ENCODE results near the gene SORCS2.

The SORCS2 gene

DNA sequence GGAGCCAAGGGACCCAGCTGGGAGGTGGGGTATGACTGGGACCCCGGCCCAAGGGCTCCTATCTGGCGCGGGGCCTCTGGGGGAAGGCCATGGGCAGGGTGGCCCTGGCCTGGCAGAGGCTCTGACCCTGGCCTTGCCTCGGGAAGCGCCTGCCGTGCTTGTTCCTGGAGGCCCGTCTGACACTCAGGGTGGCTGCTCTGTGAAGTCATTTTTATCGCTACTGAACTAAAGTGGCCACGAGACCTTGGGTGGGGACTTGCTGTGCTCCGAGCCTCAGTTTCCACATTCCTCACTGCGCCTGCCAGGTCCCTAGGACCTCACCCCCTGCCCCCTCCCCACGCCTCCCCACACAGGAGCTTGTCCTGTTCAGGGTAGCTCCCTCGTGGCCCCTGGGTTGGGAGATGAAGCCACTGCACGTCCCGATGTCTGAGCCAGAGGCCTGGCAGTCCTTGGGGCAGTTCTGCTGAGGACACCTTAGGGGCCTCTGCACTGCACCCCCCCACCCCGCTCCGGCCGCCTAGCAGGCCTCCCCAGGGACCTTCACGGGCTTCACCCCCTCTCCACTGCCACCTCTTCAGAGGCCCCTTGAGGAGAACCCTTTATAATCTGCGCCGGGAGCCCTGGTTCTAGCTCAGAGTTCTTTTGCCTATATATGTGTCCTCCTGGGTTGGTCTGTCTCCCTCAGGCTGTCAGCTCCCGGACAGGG, 639 bp upstream of the SORCS2 start:
- no peak for TF ChIP-seq ZNF274 (IDR thresholded peaks at IDR 0.05; ENCODE audit: low read depth, low read length)
- TF ChIP-seq YY1 (IDR thresholded peaks at IDR 0.05; ENCODE audit: insufficient read depth, insufficient read length), result no peak
- TF ChIP-seq SUZ12 (IDR thresholded peaks at IDR 0.05; ENCODE audit: extremely low read depth, insufficient read depth, insufficient read length), result no peak
- peaks cover 16% of the 10 kb centered on the region for H3K4me1 ChIP-seq (ENCODE audit: insufficient read depth, insufficient read length)
- no peaks in the 10 kb centered on the region for H3K36me3 ChIP-seq (ENCODE audit: insufficient read depth, insufficient read length, low read length)
- H3K9ac ChIP-seq (ENCODE audit: insufficient read length, low read depth), result peak overlapping the region; percentile 63
- H3K27me3 ChIP-seq (ENCODE audit: insufficient read depth, insufficient read length), result peaks cover 54% of the 10 kb centered on the region
- no peaks in the 10 kb centered on the region for H3K9me3 ChIP-seq (ENCODE audit: insufficient read depth, low read length)
- H3K4me3 ChIP-seq (ENCODE audit: insufficient read length, low read depth), result peak overlapping the region; percentile 15
- no peak for DNase-seq (ENCODE audit: low read depth, low spot score)

DNA sequence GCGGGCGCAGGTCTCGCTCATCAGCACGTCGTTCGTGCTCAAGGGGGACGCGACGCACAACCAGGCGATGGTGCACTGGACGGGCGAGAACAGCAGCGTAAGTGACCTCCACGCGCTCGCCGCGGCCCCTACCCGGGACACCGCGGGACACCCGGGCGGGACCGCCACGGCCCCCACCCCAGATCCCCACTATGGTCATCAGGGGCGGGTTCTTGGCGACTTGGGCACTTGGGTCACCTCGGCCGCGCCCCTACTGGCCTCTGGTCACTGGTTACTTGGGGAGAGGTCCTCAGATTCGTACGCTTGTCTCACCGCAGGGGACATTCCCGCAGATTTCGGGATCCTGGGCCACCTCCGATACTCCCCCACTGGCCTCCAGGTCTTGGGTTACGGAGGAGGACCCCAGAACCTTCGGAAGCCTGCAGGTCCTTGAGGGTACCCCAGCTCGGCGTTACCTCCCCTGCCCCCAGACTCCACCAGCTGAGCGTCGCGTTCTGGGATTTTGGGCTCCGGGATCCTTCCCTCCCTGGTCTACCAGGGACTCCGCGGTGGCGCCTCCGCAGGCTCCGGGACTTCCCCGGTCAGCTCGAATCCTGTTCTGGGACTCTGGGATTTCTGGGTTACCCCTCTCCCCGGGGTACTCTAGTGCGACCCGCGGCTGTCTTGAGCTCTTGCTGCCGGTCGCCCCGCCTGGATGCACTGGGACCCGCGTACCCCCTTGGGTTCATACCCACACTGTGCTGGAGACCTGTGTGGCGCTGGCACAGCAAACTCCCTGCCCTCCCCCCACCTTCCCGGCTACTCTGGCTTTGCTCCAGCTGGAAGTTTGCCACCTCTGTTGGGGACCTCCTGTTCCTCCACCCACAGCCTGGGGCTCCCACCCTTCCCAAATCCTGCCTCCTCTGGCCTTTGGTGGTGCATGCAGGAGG, 956 bp downstream of the SORCS2 start:
- peaks cover 53% of the 10 kb centered on the region for H3K27me3 ChIP-seq (ENCODE audit: insufficient read depth, insufficient read length)
- H3K4me3 ChIP-seq (ENCODE audit: insufficient read length, low read depth), result peak overlapping the region; percentile 68
- TF ChIP-seq SUZ12 (IDR thresholded peaks at IDR 0.05; ENCODE audit: extremely low read depth, insufficient read depth, insufficient read length) (peak; percentile 19), ZNF274 (IDR thresholded peaks at IDR 0.05; ENCODE audit: low read depth, low read length) (no peak), YY1 (IDR thresholded peaks at IDR 0.05; ENCODE audit: insufficient read depth, insufficient read length) (no peak)
- H3K9me3 ChIP-seq (ENCODE audit: insufficient read depth, low read length), result no peaks in the 10 kb centered on the region
- no peak for DNase-seq (ENCODE audit: low read depth, low spot score)
- H3K9ac ChIP-seq (ENCODE audit: insufficient read length, low read depth), result peak overlapping the region; percentile 79
- H3K36me3 ChIP-seq (ENCODE audit: insufficient read depth, insufficient read length, low read length), result no peaks in the 10 kb centered on the region
- H3K4me1 ChIP-seq (ENCODE audit: insufficient read depth, insufficient read length), result peaks cover 25% of the 10 kb centered on the region

DNA sequence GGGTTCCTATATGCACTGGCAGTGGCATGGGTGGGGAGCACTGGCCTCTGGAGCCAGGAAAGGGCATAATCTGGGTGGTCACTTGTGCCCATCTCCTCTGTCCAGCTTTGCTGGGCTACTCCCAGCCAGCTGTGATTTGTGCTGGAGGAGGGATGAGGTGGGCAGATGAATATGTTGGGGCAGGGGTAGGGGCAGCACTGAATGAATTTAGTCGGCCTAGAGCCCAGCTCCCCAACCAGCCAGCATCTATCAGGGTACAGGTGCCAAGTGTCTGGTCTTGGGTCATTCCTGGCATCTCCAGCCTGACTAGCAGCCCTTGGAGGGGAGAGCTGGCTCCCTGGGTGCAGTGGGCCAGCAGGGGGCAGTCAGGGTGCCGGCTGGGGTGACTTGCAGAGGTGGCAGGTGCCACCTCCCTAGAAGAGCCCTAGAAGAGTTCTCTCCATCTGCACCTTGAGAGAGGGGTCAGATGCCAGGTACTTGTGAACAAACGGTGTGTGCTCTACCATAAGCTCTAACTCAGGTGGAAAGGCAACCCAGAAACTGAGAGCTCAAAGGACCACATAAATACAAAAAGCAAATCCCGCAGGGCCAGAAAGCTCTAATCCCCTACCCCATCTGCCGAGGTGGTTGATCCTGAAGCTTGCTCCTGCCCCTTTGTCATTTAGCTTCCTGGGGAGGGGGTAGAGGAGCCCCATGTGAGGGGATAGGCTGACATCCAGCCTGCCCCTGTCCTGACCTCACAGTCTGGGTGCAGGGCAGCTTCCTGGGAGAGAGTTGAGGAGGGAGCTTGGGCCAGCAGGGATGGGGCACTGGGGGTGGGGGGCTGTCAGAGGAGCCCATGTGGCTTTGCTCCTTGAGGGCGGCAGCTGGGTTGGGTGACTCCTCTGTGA, 2.2 kb downstream of the SORCS2 start:
- DNase-seq (ENCODE audit: low read depth, low spot score), result no peak
- Histone ChIP-seq H3K36me3 (ENCODE audit: insufficient read depth, insufficient read length, low read length) (no peaks in the 10 kb centered on the region), H3K9me3 (ENCODE audit: insufficient read depth, low read length) (no peaks in the 10 kb centered on the region), H3K4me1 (ENCODE audit: insufficient read depth, insufficient read length) (peaks cover 35% of the 10 kb centered on the region), H3K27me3 (ENCODE audit: insufficient read depth, insufficient read length) (peaks cover 41% of the 10 kb centered on the region), H3K4me3 (ENCODE audit: insufficient read length, low read depth) (no peak overlapping the region), H3K9ac (ENCODE audit: insufficient read length, low read depth) (peak overlapping the region; percentile 37)
- TF ChIP-seq SUZ12 (IDR thresholded peaks at IDR 0.05; ENCODE audit: extremely low read depth, insufficient read depth, insufficient read length) (no peak), ZNF274 (IDR thresholded peaks at IDR 0.05; ENCODE audit: low read depth, low read length) (no peak), YY1 (IDR thresholded peaks at IDR 0.05; ENCODE audit: insufficient read depth, insufficient read length) (no peak)

DNA sequence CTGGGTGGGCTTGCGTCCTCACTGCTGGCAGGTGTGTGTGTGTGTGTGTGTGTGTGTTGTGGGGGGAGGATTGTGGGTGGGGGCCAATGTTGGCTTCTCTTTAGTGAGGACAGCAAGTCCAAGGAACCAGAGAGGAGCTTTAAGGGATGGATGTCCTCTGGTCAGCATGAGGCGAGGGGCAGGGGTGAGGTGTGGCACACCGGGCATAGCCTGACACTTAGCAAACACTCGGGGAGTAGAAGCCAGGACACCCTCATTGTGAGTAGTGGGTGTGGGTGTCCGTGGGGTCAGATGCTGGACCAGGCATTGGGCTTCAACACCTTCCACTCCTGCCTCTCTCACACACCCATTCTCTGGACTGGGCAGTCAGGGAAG, 2.8 kb downstream of the SORCS2 start:
- TF ChIP-seq ZNF274 (IDR thresholded peaks at IDR 0.05; ENCODE audit: low read depth, low read length) (no peak), YY1 (IDR thresholded peaks at IDR 0.05; ENCODE audit: insufficient read depth, insufficient read length) (no peak), SUZ12 (IDR thresholded peaks at IDR 0.05; ENCODE audit: extremely low read depth, insufficient read depth, insufficient read length) (no peak)
- peaks cover 34% of the 10 kb centered on the region for H3K27me3 ChIP-seq (ENCODE audit: insufficient read depth, insufficient read length)

DNA sequence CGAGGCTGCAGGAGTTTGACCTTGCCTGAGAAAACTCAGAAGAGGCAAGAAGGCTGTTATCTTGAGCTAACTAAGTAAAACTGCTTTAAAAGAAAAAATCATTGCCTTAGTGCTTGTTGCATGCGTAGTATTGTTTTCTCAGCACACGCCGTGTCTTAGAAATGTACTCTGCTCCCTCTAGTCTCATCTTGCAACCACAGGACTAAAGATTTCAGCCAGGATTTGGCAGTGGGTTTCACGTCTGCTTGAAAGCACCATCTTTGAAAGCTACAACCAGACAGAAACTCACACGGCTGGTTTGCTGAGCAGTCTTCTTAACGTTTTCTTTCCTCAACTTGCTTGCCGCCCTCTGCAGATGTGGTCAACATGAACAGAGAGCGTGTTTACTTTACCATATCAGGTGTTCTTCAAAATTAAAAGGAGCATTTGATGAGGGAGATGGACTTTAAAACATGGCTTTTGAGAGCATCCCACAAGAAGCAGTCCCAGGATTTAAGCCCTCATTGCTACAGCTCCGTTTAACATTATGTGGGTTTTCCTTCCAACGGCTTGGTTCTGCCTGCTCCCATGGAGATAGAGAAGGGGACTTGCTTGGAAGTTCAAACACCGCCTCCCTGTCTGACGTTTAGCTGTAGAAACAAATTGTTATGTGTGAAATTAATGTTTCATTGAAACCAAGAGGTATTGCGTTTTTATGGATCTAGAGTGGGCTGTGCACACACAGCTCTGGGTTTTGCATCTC, 3.4 kb downstream of the SORCS2 start:
- no peak for DNase-seq (ENCODE audit: low read depth, low spot score)
- TF ChIP-seq SUZ12 (IDR thresholded peaks at IDR 0.05; ENCODE audit: extremely low read depth, insufficient read depth, insufficient read length), result no peak
- no peak for TF ChIP-seq YY1 (IDR thresholded peaks at IDR 0.05; ENCODE audit: insufficient read depth, insufficient read length)
- TF ChIP-seq ZNF274 (IDR thresholded peaks at IDR 0.05; ENCODE audit: low read depth, low read length), result no peak
- no peak overlapping the region for H3K9ac ChIP-seq (ENCODE audit: insufficient read length, low read depth)
- peaks cover 42% of the 10 kb centered on the region for H3K4me1 ChIP-seq (ENCODE audit: insufficient read depth, insufficient read length)
- H3K9me3 ChIP-seq (ENCODE audit: insufficient read depth, low read length), result no peaks in the 10 kb centered on the region
- no peaks in the 10 kb centered on the region for H3K36me3 ChIP-seq (ENCODE audit: insufficient read depth, insufficient read length, low read length)
- H3K4me3 ChIP-seq (ENCODE audit: insufficient read length, low read depth), result no peak overlapping the region
- peaks cover 29% of the 10 kb centered on the region for H3K27me3 ChIP-seq (ENCODE audit: insufficient read depth, insufficient read length)

More for the DNA sequence above, 2.8 kb downstream of the SORCS2 start:
- H3K4me3 ChIP-seq (ENCODE audit: insufficient read length, low read depth), result no peak overlapping the region
- peaks cover 40% of the 10 kb centered on the region for H3K4me1 ChIP-seq (ENCODE audit: insufficient read depth, insufficient read length)
- no peak for DNase-seq (ENCODE audit: low read depth, low spot score)
- no peaks in the 10 kb centered on the region for H3K36me3 ChIP-seq (ENCODE audit: insufficient read depth, insufficient read length, low read length)
- H3K9me3 ChIP-seq (ENCODE audit: insufficient read depth, low read length), result no peaks in the 10 kb centered on the region
- no peak overlapping the region for H3K9ac ChIP-seq (ENCODE audit: insufficient read length, low read depth)

DNA sequence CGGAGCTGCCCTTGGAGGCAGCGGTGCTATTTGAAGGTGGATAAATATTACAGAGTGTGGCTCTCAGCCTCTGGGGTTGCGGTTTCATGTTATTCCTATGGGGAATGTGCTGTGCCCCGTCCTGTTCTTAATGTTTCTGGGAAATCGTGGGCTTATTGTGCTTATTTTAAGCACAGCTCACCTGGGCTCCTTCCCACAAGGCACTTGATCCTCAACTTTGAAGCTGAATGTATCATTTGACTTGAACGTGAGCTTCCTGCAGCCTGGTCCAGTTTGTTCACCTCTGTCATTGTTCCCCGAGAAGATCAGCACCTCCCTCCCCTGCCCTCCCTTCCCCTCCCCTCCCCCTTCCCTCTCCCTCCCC, 3.9 kb downstream of the SORCS2 start:
- no peak overlapping the region for H3K9ac ChIP-seq (ENCODE audit: insufficient read length, low read depth)
- TF ChIP-seq ZNF274 (IDR thresholded peaks at IDR 0.05; ENCODE audit: low read depth, low read length) (no peak), SUZ12 (IDR thresholded peaks at IDR 0.05; ENCODE audit: extremely low read depth, insufficient read depth, insufficient read length) (no peak), YY1 (IDR thresholded peaks at IDR 0.05; ENCODE audit: insufficient read depth, insufficient read length) (no peak)
- H3K4me1 ChIP-seq (ENCODE audit: insufficient read depth, insufficient read length), result peaks cover 42% of the 10 kb centered on the region
- no peak for DNase-seq (ENCODE audit: low read depth, low spot score)
- no peak overlapping the region for H3K4me3 ChIP-seq (ENCODE audit: insufficient read length, low read depth)
- H3K36me3 ChIP-seq (ENCODE audit: insufficient read depth, insufficient read length, low read length), result no peaks in the 10 kb centered on the region
- peaks cover 24% of the 10 kb centered on the region for H3K27me3 ChIP-seq (ENCODE audit: insufficient read depth, insufficient read length)
- H3K9me3 ChIP-seq (ENCODE audit: insufficient read depth, low read length), result no peaks in the 10 kb centered on the region
